ENCODE results near the gene FBXO38. TPM values are rescaled to one million over a fixed set of nuclear protein-coding genes. Genes with fewer than 3 reads are reported as not detected.

The FBXO38 gene
- total RNA-seq, 1 donor from 2014 or later = 37.7 TPM

DNA sequence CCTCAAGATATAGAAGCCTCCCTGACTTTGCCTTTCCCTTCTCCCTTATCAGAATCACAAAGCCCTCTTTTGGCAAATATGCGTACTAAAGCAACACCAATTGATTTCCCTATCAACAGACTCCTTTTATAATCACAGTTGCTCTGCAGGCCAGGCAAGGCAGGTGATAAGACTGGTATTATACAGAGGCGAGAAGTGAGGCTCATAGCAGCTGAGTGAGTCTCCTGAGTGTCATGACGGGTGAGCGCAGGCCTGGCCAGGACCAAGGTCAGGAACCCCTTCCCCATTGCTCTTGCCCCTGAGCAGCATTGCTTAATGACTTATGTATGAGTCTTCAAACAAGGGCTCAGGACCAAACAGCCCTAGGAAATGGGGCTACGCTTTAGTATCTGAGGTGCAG is 70.8 kb downstream of the FBXO38 start:
- TF ChIP-seq, protein P1, sequence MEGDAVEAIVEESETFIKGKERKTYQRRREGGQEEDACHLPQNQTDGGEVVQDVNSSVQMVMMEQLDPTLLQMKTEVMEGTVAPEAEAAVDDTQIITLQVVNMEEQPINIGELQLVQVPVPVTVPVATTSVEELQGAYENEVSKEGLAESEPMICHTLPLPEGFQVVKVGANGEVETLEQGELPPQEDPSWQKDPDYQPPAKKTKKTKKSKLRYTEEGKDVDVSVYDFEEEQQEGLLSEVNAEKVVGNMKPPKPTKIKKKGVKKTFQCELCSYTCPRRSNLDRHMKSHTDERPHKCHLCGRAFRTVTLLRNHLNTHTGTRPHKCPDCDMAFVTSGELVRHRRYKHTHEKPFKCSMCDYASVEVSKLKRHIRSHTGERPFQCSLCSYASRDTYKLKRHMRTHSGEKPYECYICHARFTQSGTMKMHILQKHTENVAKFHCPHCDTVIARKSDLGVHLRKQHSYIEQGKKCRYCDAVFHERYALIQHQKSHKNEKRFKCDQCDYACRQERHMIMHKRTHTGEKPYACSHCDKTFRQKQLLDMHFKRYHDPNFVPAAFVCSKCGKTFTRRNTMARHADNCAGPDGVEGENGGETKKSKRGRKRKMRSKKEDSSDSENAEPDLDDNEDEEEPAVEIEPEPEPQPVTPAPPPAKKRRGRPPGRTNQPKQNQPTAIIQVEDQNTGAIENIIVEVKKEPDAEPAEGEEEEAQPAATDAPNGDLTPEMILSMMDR (IDR thresholded peaks at IDR 0.05) = no peak
- no peaks in the 10 kb centered on the region for H3K36me3 Mint-ChIP-seq (ENCODE audit: low read depth)
- H3K4me3 Mint-ChIP-seq (ENCODE audit: unreplicated experiment) = no peak overlapping the region
- H3K4me1 Mint-ChIP-seq (ENCODE audit: low read depth) = peaks cover 3% of the 10 kb centered on the region
- DNase-seq (ENCODE audit: low spot score) = no peak
- no peaks in the 10 kb centered on the region for H3K9me3 Mint-ChIP-seq (ENCODE audit: low read depth)
- peaks cover 24% of the 10 kb centered on the region for H3K27me3 Mint-ChIP-seq (ENCODE audit: low read depth)
- H3K27ac Mint-ChIP-seq (ENCODE audit: unreplicated experiment) = no peak overlapping the region

DNA sequence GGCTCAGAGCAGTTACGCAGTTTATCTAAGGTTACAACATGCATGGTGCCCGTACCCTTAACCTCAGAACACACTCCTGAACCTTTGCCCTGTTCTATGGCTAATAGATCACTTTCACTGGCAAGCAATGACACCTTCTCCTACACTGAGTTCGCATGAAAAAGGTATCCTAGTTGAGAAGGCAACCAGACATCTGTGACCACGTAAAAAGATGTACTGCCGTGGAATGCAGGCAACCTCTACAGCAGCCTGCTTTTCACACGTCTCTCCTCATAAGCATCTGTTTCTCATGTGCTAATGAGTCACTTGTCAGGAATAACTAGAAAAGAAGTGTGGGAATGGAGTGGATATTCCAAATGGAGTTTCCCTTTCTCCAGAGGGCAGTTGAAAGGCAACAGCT is 71.4 kb downstream of the FBXO38 start:
- no peaks in the 10 kb centered on the region for H3K36me3 Mint-ChIP-seq (ENCODE audit: low read depth)
- peaks cover 3% of the 10 kb centered on the region for H3K4me1 Mint-ChIP-seq (ENCODE audit: low read depth)
- peak overlapping the region; percentile 3 for H3K27ac Mint-ChIP-seq (ENCODE audit: unreplicated experiment)
- no peak for DNase-seq (ENCODE audit: low spot score)
- no peaks in the 10 kb centered on the region for H3K9me3 Mint-ChIP-seq (ENCODE audit: low read depth)
- peaks cover 30% of the 10 kb centered on the region for H3K27me3 Mint-ChIP-seq (ENCODE audit: low read depth)
- TF ChIP-seq, protein P1 (IDR thresholded peaks at IDR 0.05) = no peak
- H3K4me3 Mint-ChIP-seq (ENCODE audit: unreplicated experiment) = no peak overlapping the region

DNA sequence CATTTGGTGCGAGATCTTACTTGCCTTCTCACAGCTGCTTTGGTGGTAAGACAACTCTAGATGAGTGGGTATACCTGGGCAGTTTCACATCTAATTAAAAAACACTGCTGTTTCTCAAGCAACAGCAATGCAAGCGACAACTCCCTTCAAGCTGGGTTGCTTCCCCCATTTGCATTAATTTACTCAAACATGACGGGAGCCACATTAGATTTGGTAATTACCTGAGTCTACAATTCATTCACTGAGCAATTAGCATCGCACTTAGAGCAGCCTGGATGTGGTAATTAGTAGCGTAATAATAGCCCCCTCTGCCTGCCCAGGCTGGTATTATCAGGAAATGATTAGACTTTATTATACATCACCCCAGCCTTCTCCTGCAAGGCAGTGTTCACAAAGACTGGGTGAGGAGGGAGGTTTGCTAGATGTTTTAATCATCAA is 73.4 kb downstream of the FBXO38 start:
- no peak overlapping the region for H3K27ac Mint-ChIP-seq (ENCODE audit: unreplicated experiment)
- H3K4me1 Mint-ChIP-seq (ENCODE audit: low read depth) = peaks cover 3% of the 10 kb centered on the region
- TF ChIP-seq, protein P1 (IDR thresholded peaks at IDR 0.05) = peak; percentile 63
- H3K4me3 Mint-ChIP-seq (ENCODE audit: unreplicated experiment) = no peak overlapping the region
- no peaks in the 10 kb centered on the region for H3K36me3 Mint-ChIP-seq (ENCODE audit: low read depth)
- peaks cover 46% of the 10 kb centered on the region for H3K27me3 Mint-ChIP-seq (ENCODE audit: low read depth)
- H3K9me3 Mint-ChIP-seq (ENCODE audit: low read depth) = no peaks in the 10 kb centered on the region
- no peak for DNase-seq (ENCODE audit: low spot score)

DNA sequence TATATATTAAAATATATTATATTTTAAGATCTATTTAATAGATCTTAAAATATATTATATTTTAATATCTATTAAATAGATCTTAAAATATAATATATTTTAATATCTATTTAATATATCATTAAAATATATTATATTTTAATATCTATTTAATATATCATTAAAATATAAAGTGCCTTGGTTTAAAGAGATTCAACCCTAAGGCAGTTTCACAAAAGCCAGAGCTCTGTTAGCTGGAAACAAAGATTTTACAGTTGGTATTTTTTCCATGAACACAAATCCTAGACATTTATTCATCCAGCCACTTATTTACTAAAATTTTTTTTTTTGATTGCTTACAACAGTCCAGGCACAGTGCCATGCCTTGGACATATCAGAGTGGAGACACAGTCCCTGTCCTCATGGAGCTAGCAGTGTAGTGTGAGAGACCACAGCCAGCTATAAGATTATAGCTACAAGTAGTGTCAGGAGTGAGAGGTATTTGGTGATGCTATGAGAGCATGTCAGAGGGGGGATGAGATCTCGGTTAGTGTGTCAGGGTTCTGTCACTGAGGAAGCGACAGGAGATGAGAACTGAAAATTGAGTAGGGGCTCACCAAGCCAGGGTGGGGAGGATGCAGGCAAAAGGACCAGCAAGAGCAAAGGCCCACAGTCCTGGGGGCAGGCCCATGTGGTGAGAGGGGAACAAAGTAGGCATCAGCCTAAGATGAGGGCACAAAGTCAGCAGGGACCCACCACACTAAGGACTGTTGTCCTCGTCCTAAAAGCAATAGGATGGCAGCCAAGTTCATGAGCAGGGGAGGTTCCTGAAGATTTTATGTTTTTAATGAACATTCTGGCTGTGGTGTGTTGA is 74.5 kb downstream of the FBXO38 start:
- peaks cover 47% of the 10 kb centered on the region for H3K27me3 Mint-ChIP-seq (ENCODE audit: low read depth)
- no peaks in the 10 kb centered on the region for H3K9me3 Mint-ChIP-seq (ENCODE audit: low read depth)
- H3K4me1 Mint-ChIP-seq (ENCODE audit: low read depth) = peaks cover 3% of the 10 kb centered on the region
- H3K36me3 Mint-ChIP-seq (ENCODE audit: low read depth) = no peaks in the 10 kb centered on the region
- TF ChIP-seq, protein P1 (IDR thresholded peaks at IDR 0.05) = no peak
- H3K27ac Mint-ChIP-seq (ENCODE audit: unreplicated experiment) = no peak overlapping the region
- no peak for DNase-seq (ENCODE audit: low spot score)
- no peak overlapping the region for H3K4me3 Mint-ChIP-seq (ENCODE audit: unreplicated experiment)

DNA sequence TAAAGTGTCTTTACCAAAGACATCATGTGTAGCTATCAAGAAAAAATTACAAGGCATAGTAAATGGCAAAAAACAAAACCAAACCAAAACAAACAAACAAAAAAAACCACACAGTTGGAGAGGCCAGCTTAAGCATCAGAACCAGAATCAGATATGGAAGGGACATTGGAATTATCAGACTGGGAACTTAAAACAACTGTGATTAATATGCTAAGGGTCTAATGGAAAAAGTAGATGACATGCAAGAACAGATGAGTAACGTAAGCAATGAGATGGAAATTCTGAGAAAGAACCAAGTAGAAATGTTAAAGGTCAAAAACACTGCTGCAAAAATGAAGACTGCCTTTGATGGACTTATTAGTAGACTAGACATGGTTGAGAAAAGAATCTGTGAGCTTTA is 75.9 kb downstream of the FBXO38 start:
- peaks cover 3% of the 10 kb centered on the region for H3K4me1 Mint-ChIP-seq (ENCODE audit: low read depth)
- no peaks in the 10 kb centered on the region for H3K36me3 Mint-ChIP-seq (ENCODE audit: low read depth)
- no peak overlapping the region for H3K4me3 Mint-ChIP-seq (ENCODE audit: unreplicated experiment)
- H3K27ac Mint-ChIP-seq (ENCODE audit: unreplicated experiment) = no peak overlapping the region
- no peaks in the 10 kb centered on the region for H3K9me3 Mint-ChIP-seq (ENCODE audit: low read depth)
- DNase-seq (ENCODE audit: low spot score) = no peak
- TF ChIP-seq, protein P1 (IDR thresholded peaks at IDR 0.05) = no peak
- peaks cover 51% of the 10 kb centered on the region for H3K27me3 Mint-ChIP-seq (ENCODE audit: low read depth)
